Peyer's patch (tissue), 4 donors: ENCODE data around the gene ELOVL5.

Source experiments
- POLR2A ChIP-seq, 2 donors: fragments of 450-650 bp; IDR thresholded peaks; one replicate each; pipeline ENCODE4 v1.5.1; 2017; ENCODE audit warnings: antibody characterized with exemption in 2 of 2, mild to moderate bottlenecking in 2 of 2, moderate library complexity in 2 of 2
- TF ChIP-seq, protein P1 (sequence below), 6 experiments: fragments of 450-650 bp in 4 of 6; fragments of 200-600 bp in 2 of 6; sonication (generic) in 1 of 6; IDR thresholded peaks; one replicate each; pipeline ENCODE4 v1.5.1; 2017 to 2019; ENCODE audit warnings: antibody characterized with exemption in 6 of 6, mild to moderate bottlenecking in 3 of 6, moderate library complexity in 1 of 6

DNA sequence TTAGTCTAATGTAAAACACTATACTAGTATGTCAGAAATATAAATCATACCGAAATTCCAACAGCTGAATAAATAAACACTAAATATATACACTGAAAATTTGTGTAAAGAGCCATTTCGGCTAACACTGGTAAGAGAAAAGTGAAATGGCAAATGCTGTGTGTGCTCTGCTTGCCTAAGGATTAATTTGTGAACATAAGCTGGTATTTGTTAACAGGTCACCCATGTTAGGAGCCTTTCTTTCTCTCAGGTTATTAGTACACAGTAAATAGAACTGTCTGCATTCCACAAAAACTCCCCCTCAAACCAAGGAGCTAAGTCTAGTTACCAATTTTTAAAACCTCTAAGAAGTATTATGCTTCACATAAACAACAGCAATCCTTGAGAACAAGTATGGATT lies 27.0 kb downstream of the ELOVL5 start:
- TF ChIP-seq POLR2A (IDR thresholded peaks at IDR 0.05): no peak
- TF ChIP-seq, protein P1, sequence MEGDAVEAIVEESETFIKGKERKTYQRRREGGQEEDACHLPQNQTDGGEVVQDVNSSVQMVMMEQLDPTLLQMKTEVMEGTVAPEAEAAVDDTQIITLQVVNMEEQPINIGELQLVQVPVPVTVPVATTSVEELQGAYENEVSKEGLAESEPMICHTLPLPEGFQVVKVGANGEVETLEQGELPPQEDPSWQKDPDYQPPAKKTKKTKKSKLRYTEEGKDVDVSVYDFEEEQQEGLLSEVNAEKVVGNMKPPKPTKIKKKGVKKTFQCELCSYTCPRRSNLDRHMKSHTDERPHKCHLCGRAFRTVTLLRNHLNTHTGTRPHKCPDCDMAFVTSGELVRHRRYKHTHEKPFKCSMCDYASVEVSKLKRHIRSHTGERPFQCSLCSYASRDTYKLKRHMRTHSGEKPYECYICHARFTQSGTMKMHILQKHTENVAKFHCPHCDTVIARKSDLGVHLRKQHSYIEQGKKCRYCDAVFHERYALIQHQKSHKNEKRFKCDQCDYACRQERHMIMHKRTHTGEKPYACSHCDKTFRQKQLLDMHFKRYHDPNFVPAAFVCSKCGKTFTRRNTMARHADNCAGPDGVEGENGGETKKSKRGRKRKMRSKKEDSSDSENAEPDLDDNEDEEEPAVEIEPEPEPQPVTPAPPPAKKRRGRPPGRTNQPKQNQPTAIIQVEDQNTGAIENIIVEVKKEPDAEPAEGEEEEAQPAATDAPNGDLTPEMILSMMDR (IDR thresholded peaks at IDR 0.05): no peak
